KG1 (cell line): ENCODE results near the gene DKK3.

Experiments used
- DNase-seq: peaks from one replicate; lab custom pipeline; 2025; lab: John Stamatoyannopoulos, UW

DKK3 gene

GRCh38 chr11:12029738-12030363, 21.4 kb upstream of the DKK3 start:
- no peak for DNase-seq

DNA sequence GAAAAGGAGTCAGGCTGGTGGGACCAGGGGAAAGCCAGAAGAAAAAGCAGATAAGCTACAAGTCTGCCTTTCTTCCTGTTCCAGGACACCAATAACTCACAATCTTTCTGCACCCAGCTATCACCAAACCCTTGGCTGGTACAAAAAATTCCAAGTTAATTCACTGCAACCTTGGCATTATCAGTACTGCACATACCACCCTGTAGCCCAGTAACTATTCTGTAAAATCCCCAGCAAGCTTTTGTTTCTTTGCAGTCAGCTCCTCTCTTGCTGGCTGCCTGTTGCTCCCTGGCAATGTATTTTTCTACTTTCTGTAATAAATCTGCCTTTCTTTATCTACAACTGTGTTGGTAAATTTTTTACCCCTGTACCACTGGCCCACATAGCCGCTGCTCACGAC, 20.7 kb upstream of the DKK3 start:
- DNase-seq: no peak

- no peak for DNase-seq
Measured at GRCh38 chr11:12028303-12028702, 19.9 kb upstream of the DKK3 start.

DNA sequence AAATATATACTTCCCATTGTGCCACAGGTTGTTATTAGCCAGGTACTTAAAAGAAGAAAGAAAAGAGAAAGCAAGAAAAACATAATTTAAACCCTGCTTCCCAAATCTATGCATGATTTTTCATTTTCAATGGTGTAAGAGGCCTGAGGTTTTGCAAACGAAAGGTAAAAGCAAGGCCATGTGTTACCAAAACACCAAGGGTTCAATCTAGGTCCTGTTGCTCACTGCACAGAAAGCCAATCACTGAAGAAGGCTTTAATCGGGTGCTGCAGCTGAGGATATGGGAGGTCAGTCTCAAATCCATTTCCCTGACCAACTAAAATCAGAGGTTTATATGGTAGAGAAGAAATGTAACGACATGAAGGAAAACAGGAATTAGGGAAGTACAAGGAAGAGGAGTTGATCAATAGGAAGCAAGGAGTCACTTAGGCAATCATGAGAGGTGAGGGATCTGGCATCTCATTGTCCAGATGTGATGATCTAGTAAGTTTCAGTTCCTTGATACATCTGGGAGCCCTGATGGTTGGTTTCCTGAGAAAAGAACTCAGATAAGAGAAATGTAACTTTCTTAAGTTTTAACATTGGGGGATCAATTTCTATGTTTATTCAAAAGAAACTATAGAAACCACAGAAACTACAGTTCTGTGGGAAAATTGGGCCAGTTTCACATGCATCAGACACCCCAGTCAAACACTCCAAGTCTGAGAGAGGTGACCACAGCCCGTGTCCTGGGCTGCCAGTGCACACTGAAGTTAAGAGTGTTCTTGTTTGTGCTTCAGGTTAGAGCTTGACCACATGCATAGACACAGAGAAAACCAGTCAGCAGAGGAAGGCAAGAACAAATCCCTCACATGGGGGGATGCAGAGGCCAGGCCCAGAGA, 18.1 kb upstream of the DKK3 start:
- DNase-seq: no peak

DNA sequence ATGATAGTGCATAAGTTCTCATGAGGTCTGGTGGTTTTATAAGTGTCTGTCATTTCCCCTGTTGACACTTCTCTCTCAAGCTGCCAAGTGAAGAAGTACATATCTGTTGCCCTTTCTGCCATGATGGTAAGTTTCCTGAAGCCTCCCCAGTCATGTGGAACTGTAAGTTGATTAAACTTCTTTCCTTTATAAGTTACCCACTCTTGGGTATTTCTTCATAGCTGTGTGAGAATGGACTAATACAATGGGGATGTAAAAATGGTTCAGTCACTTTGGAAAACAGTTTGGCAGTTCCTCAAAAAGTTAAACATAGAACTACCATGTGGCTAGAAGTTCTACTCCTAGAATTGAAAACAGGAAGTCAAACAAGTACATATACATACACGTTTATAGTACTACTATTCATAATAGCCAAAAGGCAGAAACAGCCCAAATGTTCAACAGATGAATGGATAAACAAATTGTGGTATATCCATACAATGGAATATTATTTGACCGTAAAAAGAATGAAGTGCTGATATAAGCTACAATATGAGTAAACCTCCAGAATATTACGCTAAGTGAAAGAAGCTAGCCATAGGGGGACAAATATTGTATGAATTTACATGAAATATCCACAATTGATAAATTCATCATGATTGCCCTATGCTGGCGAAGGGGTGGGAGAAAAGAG, 16.0 kb upstream of the DKK3 start:
- no peak for DNase-seq

GRCh38 chr11:12023015-12023414, 14.6 kb upstream of the DKK3 start:
- DNase-seq: no peak

DNA sequence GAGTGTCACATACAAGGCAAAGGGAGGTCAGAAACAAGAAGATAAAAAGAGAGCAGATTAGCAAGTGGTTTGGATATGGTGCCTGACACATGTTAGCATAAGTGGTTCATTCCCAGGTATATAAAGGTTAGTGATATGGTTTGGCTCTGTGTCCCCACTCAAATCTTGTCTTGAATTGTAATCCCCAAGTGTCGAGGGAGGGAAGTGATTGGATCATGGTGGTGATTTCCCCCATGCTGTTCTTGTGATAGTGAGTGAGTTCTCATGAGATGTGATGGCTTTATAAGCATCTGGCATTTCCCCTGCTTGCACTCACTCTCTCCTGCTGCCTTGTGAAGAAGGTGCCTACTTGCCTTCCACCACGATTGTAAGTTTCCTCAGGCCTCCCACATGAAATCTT, 12.1 kb upstream of the DKK3 start:
- no peak for DNase-seq

GRCh38 chr11:12019866-12020416, 11.5 kb upstream of the DKK3 start:
- DNase-seq: no peak

GRCh38 chr11:12019337-12019736, 10.9 kb upstream of the DKK3 start:
- DNase-seq: no peak

GRCh38 chr11:12017865-12018453, 9.5 kb upstream of the DKK3 start:
- DNase-seq: no peak

GRCh38 chr11:12017243-12017678, 8.8 kb upstream of the DKK3 start:
- DNase-seq: no peak

DNA sequence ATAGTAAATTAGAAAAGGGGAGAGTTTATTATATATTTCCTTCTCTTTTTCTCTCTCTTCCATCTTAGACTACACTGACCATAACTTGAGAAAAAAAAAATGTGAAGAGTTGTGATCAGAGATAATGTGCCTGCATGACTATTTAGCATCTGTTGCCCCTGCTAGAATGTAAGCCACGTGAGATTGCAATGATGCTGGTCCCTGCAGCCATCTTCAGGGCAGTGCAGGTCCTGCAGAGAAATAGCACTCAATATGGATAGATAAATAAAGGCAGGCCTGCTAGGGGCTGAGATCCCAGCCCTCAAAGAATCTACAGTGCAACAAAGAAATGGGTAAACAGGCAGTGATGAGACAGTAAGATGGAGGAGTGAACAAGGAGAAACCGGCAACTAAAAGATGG, 7.8 kb upstream of the DKK3 start:
- DNase-seq: no peak

DNA sequence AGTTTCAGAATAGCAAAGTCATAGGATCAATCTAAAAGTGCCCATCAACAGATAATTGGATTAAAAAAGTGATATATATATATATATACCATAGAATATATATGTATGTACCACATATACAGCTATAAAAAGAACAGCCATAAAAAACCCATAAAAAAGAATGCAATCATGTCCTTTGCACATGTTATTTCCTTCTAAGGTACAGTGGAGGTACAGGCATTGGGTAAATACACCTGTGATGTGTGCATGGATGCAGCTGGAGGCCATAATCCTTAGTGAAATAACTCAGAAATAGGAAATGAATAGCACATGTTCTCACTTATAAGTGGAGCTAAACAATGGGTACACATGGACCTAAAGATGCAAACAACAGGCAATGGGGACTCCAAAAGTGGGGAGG, 7.1 kb upstream of the DKK3 start:
- DNase-seq: no peak

DNA sequence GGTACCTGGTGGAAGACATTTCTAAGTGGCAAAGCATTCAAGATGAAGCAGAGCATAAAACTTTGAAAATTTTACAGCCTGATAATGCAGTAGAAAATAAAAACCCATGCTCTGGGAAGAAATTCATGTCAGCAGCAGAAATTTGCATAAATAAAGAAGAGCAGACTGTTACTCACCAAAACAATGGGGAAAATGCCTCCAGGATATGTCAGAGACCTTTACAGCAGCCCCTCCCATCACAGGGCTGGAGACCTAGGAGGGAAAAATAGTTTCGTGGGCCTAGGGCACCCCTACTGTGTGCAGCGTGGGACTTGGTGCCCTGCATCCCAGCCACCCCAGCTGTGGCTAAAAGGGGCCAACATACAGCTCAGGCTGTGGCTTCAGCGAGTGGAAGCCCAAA, 5.4 kb upstream of the DKK3 start:
- DNase-seq: no peak

DNA sequence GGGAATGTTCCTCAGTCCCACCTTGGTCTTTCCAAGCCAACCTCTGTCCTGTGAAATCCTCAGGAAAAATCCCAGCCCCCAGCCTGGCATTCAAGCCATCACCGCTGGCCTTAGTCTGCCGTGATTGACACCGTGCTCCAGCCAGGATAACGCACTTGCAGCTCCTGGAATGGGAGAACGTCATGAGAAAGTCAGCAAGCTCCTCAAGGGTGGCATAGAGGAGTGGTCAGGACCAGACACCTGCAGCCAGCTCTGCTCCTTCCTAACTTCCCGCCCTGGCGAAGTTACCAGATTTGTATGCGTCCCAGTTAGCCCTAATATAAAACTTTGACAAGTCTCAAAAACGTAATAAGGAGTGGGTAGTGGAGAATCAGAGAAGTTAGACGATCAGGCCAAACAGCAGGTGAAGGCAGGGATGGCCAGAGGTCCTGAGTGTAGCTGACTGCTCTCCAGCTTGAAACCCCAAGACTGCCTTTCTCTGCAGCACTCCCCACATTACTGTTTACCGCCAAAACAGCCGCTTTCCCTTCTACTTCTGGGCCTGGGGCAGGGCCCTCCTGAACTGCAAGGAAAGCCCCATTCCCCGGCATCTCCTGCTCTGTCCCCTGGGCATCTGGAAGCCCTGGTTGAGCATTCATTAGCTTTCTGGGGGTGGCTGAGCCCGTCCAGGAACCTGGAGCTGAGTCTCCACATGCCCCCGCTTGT, 1.3 kb upstream of the DKK3 start:
- no peak for DNase-seq

GRCh38 chr11:12008790-12009616, 577 bp upstream of the DKK3 start:
- DNase-seq: no peak

- DNase-seq: no peak
Measured at GRCh38 chr11:12007230-12007593, 1.2 kb downstream of the DKK3 start.

GRCh38 chr11:12006552-12007229, 1.7 kb downstream of the DKK3 start:
- no peak for DNase-seq

- no peak for DNase-seq
Measured at GRCh38 chr11:12005476-12005875, 3.0 kb downstream of the DKK3 start.

DNA sequence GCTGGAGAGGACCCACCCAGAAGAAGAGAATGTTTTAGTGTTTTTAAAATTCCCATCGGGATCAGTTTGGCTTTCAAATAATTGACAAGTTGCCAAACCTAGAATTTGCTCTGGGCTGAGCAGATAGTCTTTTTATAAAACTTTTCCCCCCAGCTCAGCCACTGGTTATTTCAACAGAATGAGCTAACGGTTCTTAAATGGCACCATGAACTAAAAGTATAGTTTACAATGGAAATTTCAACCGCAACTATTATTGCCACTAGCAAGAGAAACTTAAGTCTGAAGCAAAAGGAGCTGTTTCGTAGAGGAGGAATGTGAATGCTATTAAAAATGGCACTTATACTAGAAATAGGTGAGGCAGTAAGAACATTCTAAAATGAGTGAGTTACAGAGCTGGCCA, 3.4 kb downstream of the DKK3 start:
- DNase-seq: no peak
